PC-3 (cell line): ENCODE data around the gene PLAGL1. TPM values are rescaled to one million over a fixed set of nuclear protein-coding genes. Genes with fewer than 3 reads are reported as not detected.

Source experiments
- ATAC-seq: fragments of 200-7000 bp; cut with Tn5 transposase; 2 replicates; pipeline ENCODE4 v1.9.1; 2020; ENCODE audit warnings: mild to moderate bottlenecking, moderate library complexity
- BruUV-seq: library from RNA; stranded (reverse); fragments of 400-500 nt; replicated peaks from 2 replicates; lab custom pipeline; 2021; lab: Mats Ljungman, UMichigan
- CTCF ChIA-PET: fragments of 300-600 bp; sonication (Branson Sonifier 250); formaldehyde crosslinking; loops from one replicate; lab custom pipeline; 2022; ENCODE audit warnings: antibody characterized with exemption; lab: Charles Lee
- POLR2A ChIA-PET: fragments of 300-600 bp; sonication (Branson Sonifier 250); formaldehyde crosslinking; loops from one replicate; lab custom pipeline; 2022; ENCODE audit warnings: antibody characterized with exemption; ENCODE audit not compliant: unreplicated experiment; lab: Charles Lee
- DNase-seq: peaks from one replicate; pipeline ENCODE4 v3.0.0-alpha.2; 2015
- H2AFZ ChIP-seq: fragments of 300-600 bp; sonication (generic); 2 replicates; pipeline ENCODE4 v1.6.0; 2016; ENCODE audit warnings: antibody characterized with exemption, low read length
- H3F3A ChIP-seq: fragments of 300-600 bp; sonication (generic); one replicate; pipeline ENCODE4 v1.6.0; 2017; ENCODE audit warnings: antibody characterized with exemption, low read length, control low read depth, mild to moderate bottlenecking; ENCODE audit not compliant: unreplicated experiment
- H3K27ac ChIP-seq: fragments of 300-600 bp; sonication (generic); 2 replicates; pipeline ENCODE4 v1.5.1; 2016; ENCODE audit warnings: mild to moderate bottlenecking, low read length
- H3K27me3 ChIP-seq: fragments of 300-600 bp; sonication (generic); 2 replicates; pipeline ENCODE4 v1.6.1; 2016; ENCODE audit warnings: low read length, mixed read lengths
- H3K36me3 ChIP-seq: fragments of 300-600 bp; sonication (generic); 2 replicates; pipeline ENCODE4 v1.6.1; 2016; ENCODE audit warnings: low read depth, mixed run types, low read length, mixed read lengths
- H3K4me1 ChIP-seq: fragments of 300-600 bp; sonication (generic); 2 replicates; pipeline ENCODE4 v1.5.1; 2016; ENCODE audit warnings: low read length; ENCODE audit not compliant: insufficient read depth
- H3K4me2 ChIP-seq: fragments of 300-600 bp; sonication (generic); 2 replicates; pipeline ENCODE4 v1.6.0; 2016; ENCODE audit warnings: low read length
- H3K4me3 ChIP-seq: fragments of 300-600 bp; sonication (generic); 2 replicates; pipeline ENCODE4 v1.5.1; 2016; ENCODE audit warnings: mild to moderate bottlenecking, low read length, mixed read lengths
- H3K79me2 ChIP-seq: fragments of 300-600 bp; sonication (generic); 2 replicates; pipeline ENCODE4 v1.6.1; 2017; ENCODE audit warnings: low read length, mixed read lengths
- H3K9ac ChIP-seq: fragments of 300-600 bp; sonication (generic); 2 replicates; pipeline ENCODE4 v1.6.0; 2016; ENCODE audit warnings: mild to moderate bottlenecking, low read length
- H3K9me2 ChIP-seq: fragments of 300-600 bp; sonication (generic); replicated peaks from 2 replicates; pipeline ENCODE4 v1.6.1; 2016; ENCODE audit warnings: mixed run types, low read length, mixed read lengths
- H3K9me3 ChIP-seq: fragments of 300-600 bp; sonication (generic); 2 replicates; pipeline ENCODE4 v1.6.1; 2016; ENCODE audit warnings: low read length, mixed read lengths
- H4K20me1 ChIP-seq: fragments of 300-600 bp; sonication (generic); 2 replicates; pipeline ENCODE4 v1.6.1; 2016; ENCODE audit warnings: low read length, mixed read lengths
- CTCF ChIP-seq: fragments of 300-600 bp; sonication (generic); conservative IDR thresholded peaks from 2 replicates; pipeline ENCODE4 v1.5.1; 2017; ENCODE audit warnings: antibody characterized with exemption, low read depth, mild to moderate bottlenecking, low read length
- EZH2 ChIP-seq: fragments of 300-600 bp; sonication (generic); IDR thresholded peaks from one replicate; pipeline ENCODE4 v1.6.1; 2017; ENCODE audit warnings: antibody characterized with exemption, mild to moderate bottlenecking, low read length; ENCODE audit not compliant: unreplicated experiment
- EZH2phosphoT487 ChIP-seq: fragments of 300-600 bp; sonication (generic); IDR thresholded peaks from 2 replicates; pipeline ENCODE4 v1.6.1; 2018; ENCODE audit warnings: mild to moderate bottlenecking, antibody characterized with exemption, low read length, borderline replicate concordance
- intact Hi-C: fragments of 100-400 bp; cut with micrococcal nuclease; formaldehyde crosslinking; loops from 2 replicates; pipeline ENCODE4 v1.9.0; 2023
- total RNA-seq: library from RNA; depleted of rRNA; stranded (reverse); fragments of >200 nt; gene quantifications from 2 replicates; pipeline ENCODE4 v1.2.3, GENCODE V29; 2014

PLAGL1 gene
- total RNA-seq, 1 experiment from 2014 or later = 14.4 TPM

DNA sequence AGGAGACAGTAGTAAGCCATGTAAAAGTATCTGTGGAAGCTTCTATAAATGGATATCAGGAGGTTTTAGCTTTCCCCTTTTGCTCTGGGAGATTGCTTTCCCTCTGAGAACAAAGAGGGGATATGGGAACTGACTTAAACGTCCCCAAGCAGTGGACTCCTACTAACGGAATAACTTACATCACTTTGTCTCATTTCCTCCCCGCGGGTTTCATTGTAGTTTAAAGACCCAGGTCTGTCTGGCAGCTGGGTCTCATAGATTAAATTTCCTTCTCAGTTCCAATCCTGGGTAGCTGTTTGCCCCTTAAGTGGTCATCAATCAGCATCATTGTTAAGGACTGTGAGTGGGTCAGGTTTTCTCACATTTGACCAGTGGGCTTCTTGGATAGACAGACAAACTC is 68.7 kb downstream of the PLAGL1 start:
- Histone ChIP-seq H3K9me3 (no peaks in the 10 kb centered on the region), H3F3A (no peaks in the 10 kb centered on the region), H3K4me1 (no peaks in the 10 kb centered on the region), H2AFZ (no peak overlapping the region), H4K20me1 (no peaks in the 10 kb centered on the region), H3K9ac (no peak overlapping the region), H3K9me2 (no peaks in the 10 kb centered on the region), H3K27me3 (no peaks in the 10 kb centered on the region), H3K4me3 (no peak overlapping the region), H3K79me2 (no peaks in the 10 kb centered on the region), H3K4me2 (no peak overlapping the region), H3K36me3 (peaks cover 3% of the 10 kb centered on the region; the same call in 1 of the 2 replicates), H3K27ac (no peak overlapping the region)
- no peak for DNase-seq
- no TSS peak for BruUV-seq
- no peak for TF ChIP-seq CTCF
- TF ChIP-seq EZH2 = no peak
- TF ChIP-seq EZH2phosphoT487 = no peak
- ChIA-PET CTCF (interaction anchor here (1.4 kb wide), 1 partner anchor 73 kb away, joined by 12 read pairs; no protein-coding TSS in a partner anchor), POLR2A (no interaction called here)
- intact Hi-C loops = no loop called here
- ATAC-seq = no peak

DNA sequence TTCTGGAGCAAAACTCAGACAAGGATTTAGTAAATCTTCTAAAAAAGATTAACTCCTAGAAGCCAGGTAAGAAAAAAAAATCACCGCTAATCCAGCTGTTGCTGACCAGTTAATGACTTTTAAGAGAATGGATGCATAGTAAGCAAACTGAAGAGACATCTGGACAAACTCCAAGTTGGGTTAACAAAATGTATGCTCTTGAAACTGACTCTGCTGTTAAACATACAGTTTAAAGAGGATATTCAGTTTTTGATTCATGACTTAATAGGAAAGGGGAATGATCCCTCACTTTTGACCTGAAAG is 70.4 kb downstream of the PLAGL1 start:
- no peak overlapping the region for H3K9ac ChIP-seq
- peaks cover 3% of the 10 kb centered on the region; the same call in 1 of the 2 replicates for H3K36me3 ChIP-seq
- no peak overlapping the region for H3K4me3 ChIP-seq
- ATAC-seq (no peak), DNase-seq (no peak)
- no TSS peak for BruUV-seq
- no peak for TF ChIP-seq EZH2phosphoT487
- TF ChIP-seq CTCF = no peak
- no peak for TF ChIP-seq EZH2
- ChIA-PET POLR2A (no interaction called here), CTCF (no interaction called here)
- intact Hi-C loops = no loop called here
- H3K27me3 ChIP-seq = no peaks in the 10 kb centered on the region
- no peak overlapping the region for H3K27ac ChIP-seq
- no peak overlapping the region for H2AFZ ChIP-seq
- H3K4me2 ChIP-seq = no peak overlapping the region
- H3K9me2 ChIP-seq = no peaks in the 10 kb centered on the region
- H3K9me3 ChIP-seq = no peaks in the 10 kb centered on the region
- no peaks in the 10 kb centered on the region for H3K4me1 ChIP-seq
- no peaks in the 10 kb centered on the region for H3F3A ChIP-seq
- H4K20me1 ChIP-seq = no peaks in the 10 kb centered on the region
- H3K79me2 ChIP-seq = no peaks in the 10 kb centered on the region

GRCh38 chr6:143936778-143937667 is 71.0 kb downstream of the PLAGL1 start:
- ChIA-PET CTCF (no interaction called here), POLR2A (interaction anchor here (0.6 kb wide), 1 partner anchor 92 kb away, joined by 5 read pairs; no protein-coding TSS in a partner anchor)
- H3K27me3 ChIP-seq = no peaks in the 10 kb centered on the region
- ATAC-seq = no peak
- H3K36me3 ChIP-seq = peaks cover 3% of the 10 kb centered on the region; the same call in 1 of the 2 replicates
- no peak overlapping the region for H3K4me2 ChIP-seq
- no peaks in the 10 kb centered on the region for H3K9me3 ChIP-seq
- H3F3A ChIP-seq = no peaks in the 10 kb centered on the region
- H3K4me1 ChIP-seq = no peaks in the 10 kb centered on the region
- intact Hi-C loops = no loop called here
- no peaks in the 10 kb centered on the region for H3K9me2 ChIP-seq
- no peak overlapping the region for H3K4me3 ChIP-seq
- H3K27ac ChIP-seq = no peak overlapping the region
- H3K79me2 ChIP-seq = no peaks in the 10 kb centered on the region
- TF ChIP-seq EZH2phosphoT487 (no peak), CTCF (no peak), EZH2 (no peak)
- no TSS peak for BruUV-seq
- DNase-seq = no peak
- H4K20me1 ChIP-seq = no peaks in the 10 kb centered on the region
- no peak overlapping the region for H3K9ac ChIP-seq
- H2AFZ ChIP-seq = no peak overlapping the region
